ENCODE data around the gene ASF1B. TPM values are rescaled to one million over a fixed set of nuclear protein-coding genes. Genes with fewer than 3 reads are reported as not detected.

The ASF1B gene
- total and polyA plus RNA-seq, 2 donors (not counting 3 experiments of a cell fraction or from before 2014, with no cell fraction given), result 39.1 to 42.4 TPM

DNA sequence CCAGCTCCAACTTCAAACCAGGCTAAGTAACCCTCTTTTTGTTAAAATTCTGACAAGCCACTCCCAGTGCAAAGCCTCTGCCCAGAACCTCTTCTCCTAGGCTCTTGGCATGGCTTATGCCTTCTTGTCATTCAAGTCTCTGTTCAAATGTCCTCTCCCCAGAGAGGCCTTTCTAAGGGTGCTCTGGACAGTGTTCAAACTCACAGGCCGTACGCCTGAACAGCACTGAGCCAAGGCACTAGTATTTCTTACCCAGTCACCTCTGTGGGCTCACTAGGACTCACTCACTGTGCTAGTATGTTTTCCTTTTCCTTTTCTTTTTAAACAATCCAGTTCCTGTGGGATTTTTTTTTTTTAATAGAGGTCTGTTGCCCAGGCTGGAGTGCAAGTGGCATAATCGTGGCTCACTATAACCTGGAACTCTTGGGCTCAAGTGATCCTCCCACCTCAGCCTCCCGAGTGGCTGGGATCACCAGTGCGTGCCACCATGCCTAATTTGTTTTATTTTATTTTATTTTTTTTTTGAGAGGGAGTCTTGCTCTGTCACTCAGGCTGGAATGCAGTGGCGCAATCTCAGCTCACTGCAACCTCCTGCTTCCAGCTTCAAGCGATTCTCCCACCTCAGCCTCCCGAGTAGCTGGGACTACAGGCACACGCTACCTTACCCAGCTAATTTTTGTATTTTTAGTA, 2.3 kb upstream of the ASF1B start:
- Histone ChIP-seq H3K4me3 (replicated peaks in 1 of 3; ENCODE audit: insufficient read depth in 1 of 3, low read depth in 1 of 3, low read length in 3 of 3) (peak overlapping the region in 1 of 3 experiments; percentile 15), H3K36me3 (ENCODE audit: control insufficient read depth in 2 of 2, extremely low read depth in 1 of 2, insufficient read depth in 2 of 2, low read length in 2 of 2) (peaks cover 0 to 3% of the 10 kb centered on the region in 2 experiments), H3K9me1 (replicated peaks; ENCODE audit: control insufficient read depth, extremely low read depth, insufficient read depth, low read length) (no peaks in the 10 kb centered on the region), H3K4me2 (ENCODE audit: insufficient read depth, low read length) (peak overlapping the region; percentile 57), H3K9ac (replicated peaks; ENCODE audit: extremely low read depth, insufficient read depth, low read length) (no peak overlapping the region), H3K27ac (ENCODE audit: insufficient read depth, low read depth, low read length) (no peak overlapping the region), H2AFZ (ENCODE audit: low read depth, low read length) (no peak overlapping the region), H3K4me1 (ENCODE audit: control insufficient read depth, extremely low read depth, insufficient read depth, low read length) (peaks cover 15% of the 10 kb centered on the region), H4K20me1 (replicated peaks; ENCODE audit: control insufficient read depth, extremely low read depth, insufficient read depth, low read length) (no peaks in the 10 kb centered on the region), H3K79me2 (ENCODE audit: control insufficient read depth, insufficient read depth, low read length) (peaks cover 19% of the 10 kb centered on the region), H3K27me3 (ENCODE audit: control insufficient read depth in 2 of 2, insufficient read depth in 2 of 2, low read length in 2 of 2) (no peaks in the 10 kb centered on the region), H3K9me3 (replicated peaks; ENCODE audit: control insufficient read depth, insufficient read depth, low read length) (no peaks in the 10 kb centered on the region)
- ChIA-PET CTCF (interaction anchor here (1.0 to 2.3 kb wide), 4 partner anchors 9 to 333 kb away, joined by 3 to 12 read pairs (median 5); no protein-coding TSS in a partner anchor), POLR2A (interaction anchor here (0.7 kb wide), 1 partner anchor 986 kb away, joined by 3 read pairs; no protein-coding TSS in a partner anchor)
- DNase-seq (ENCODE audit: low read depth, low spot score) (peak; percentile 35), FAIRE-seq (peak; percentile 69)
- intact Hi-C loops (cut with micrococcal nuclease), result loop anchor here (5.0 kb wide), 2 partner anchors 149 to 339 kb away; partner anchors contain the start of gene PTGER1
- no TSS peak for BruUV-seq (replicated peaks)
- dilution Hi-C loops (cut with MboI; ENCODE audit: extremely low pct_ligation_motif_present, low sequenced_read_pairs), result no loop called here
- TF ChIP-seq CTCF (IDR thresholded peaks at IDR 0.05; ENCODE audit: extremely low read depth in 1 of 2, insufficient read depth in 1 of 2, low read depth in 1 of 2, low read length in 2 of 2), result no peak
- TF ChIP-seq, protein P1, sequence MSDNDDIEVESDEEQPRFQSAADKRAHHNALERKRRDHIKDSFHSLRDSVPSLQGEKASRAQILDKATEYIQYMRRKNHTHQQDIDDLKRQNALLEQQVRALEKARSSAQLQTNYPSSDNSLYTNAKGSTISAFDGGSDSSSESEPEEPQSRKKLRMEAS (IDR thresholded peaks at IDR 0.05; ENCODE audit: insufficient read depth, insufficient read length), result no peak
- TF ChIP-seq JUN (IDR thresholded peaks at IDR 0.05; ENCODE audit: borderline replicate concordance, insufficient read depth, insufficient read length, low read depth), result no peak
- TF ChIP-seq EZH2 (IDR thresholded peaks at IDR 0.05; ENCODE audit: borderline replicate concordance, low read depth, low read length, severe bottlenecking), result no peak
- no peak for TF ChIP-seq GATA2 (IDR thresholded peaks at IDR 0.05; ENCODE audit: insufficient read depth, insufficient read length, low read depth, low read length)
